Activated B cell treated with CpG ODN at 0.5 μM for 24 hours (primary cell): ENCODE data around the gene ADAMTS19. TPM values are rescaled to one million over a fixed set of nuclear protein-coding genes. Genes with fewer than 3 reads are reported as not detected.

Experiments
- ATAC-seq: fragments of 200-7000 bp; cut with Tn5 transposase; one replicate; pipeline ENCODE4 v1.10.0; 2021; ENCODE audit warnings: low read depth, mild to moderate bottlenecking, moderate library complexity
- CTCF ChIA-PET: fragments of 350-600 bp; sonication (Branson Sonifier 250); formaldehyde crosslinking; loops from one replicate; lab custom pipeline; 2021; ENCODE audit warnings: antibody characterized with exemption; lab: Charles Lee
- POLR2A ChIA-PET: fragments of 350-600 bp; sonication (Branson Sonifier 250); formaldehyde crosslinking; loops from one replicate; lab custom pipeline; 2021; ENCODE audit warnings: antibody characterized with exemption; lab: Charles Lee
- DNase-seq: peaks from one replicate; pipeline ENCODE4 v3.0.0; 2022
- H3K27ac Mint-ChIP-seq: one replicate; pipeline ENCODE4 v1.8.0; 2020; ENCODE audit warnings: mixed read lengths
- H3K27me3 Mint-ChIP-seq: one replicate; pipeline ENCODE4 v1.8.0; 2021; ENCODE audit warnings: mixed read lengths
- H3K36me3 Mint-ChIP-seq: one replicate; pipeline ENCODE4 v1.8.0; 2021; ENCODE audit warnings: low read depth, mixed read lengths
- H3K4me1 Mint-ChIP-seq: one replicate; pipeline ENCODE4 v1.8.0; 2021; ENCODE audit warnings: mixed read lengths
- H3K4me3 Mint-ChIP-seq: one replicate; pipeline ENCODE4 v1.8.0; 2020; ENCODE audit warnings: mild to moderate bottlenecking, mixed read lengths
- H3K9me3 Mint-ChIP-seq: one replicate; pipeline ENCODE4 v1.8.0; 2020; ENCODE audit warnings: mixed read lengths
- CTCF ChIP-seq: fragments of 200-600 bp; IDR thresholded peaks from one replicate; pipeline ENCODE4 v1.8.0; 2022; ENCODE audit warnings: antibody characterized with exemption, mild to moderate bottlenecking
- intact Hi-C: fragments of 100-400 bp; cut with micrococcal nuclease; formaldehyde crosslinking; loops from one replicate; pipeline ENCODE4 v1.15.1; 2024
- total RNA-seq: library from RNA; stranded (reverse); gene quantifications from 2 replicates; pipeline ENCODE4 v1.2.3, GENCODE V29; 2022

ADAMTS19 gene
- total RNA-seq, 1 donor from 2014 or later, result not detected

GRCh38 chr5:129461711-129462332 lies 1.7 kb downstream of the ADAMTS19 start:
- POLR2A ChIA-PET, result no interaction called here
- CTCF ChIA-PET, result no interaction called here
- Mint-ChIP-seq H3K4me1 (peaks cover 12% of the 10 kb centered on the region), H3K36me3 (no peaks in the 10 kb centered on the region), H3K27ac (no peak overlapping the region), H3K9me3 (no peaks in the 10 kb centered on the region), H3K27me3 (peaks cover 35% of the 10 kb centered on the region), H3K4me3 (peak overlapping the region; percentile 54)
- ATAC-seq (no peak), DNase-seq (no peak)
- TF ChIP-seq CTCF, result no peak
- intact Hi-C loops, result no loop called here

DNA sequence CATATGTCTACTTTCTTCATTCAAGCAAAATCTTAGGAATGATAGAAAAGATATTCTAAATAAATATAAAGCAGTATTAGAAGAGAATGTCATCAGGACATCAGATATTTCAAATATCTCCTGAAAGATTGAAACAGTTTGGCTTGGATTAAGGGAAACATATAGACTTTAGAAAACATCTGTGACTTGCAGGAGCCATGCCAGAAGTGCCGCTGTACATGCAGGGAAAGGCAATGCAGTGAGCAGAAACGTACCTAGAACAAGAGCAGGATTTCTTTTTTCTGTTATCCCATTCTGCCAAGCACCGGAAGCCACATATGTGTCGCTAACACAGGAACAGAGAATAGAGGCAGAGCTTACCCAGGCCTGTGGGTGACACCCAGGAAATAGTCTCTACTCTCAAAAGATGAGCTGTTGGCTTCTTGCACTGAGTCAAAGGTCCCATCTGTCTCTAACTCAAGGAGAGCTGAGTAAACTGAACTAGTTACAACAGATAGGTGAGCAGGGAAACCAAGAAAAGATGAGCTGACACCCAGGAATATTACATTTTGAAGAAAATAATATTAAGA lies 5.8 kb downstream of the ADAMTS19 start:
- Mint-ChIP-seq H3K4me1 (peaks cover 5% of the 10 kb centered on the region), H3K9me3 (no peaks in the 10 kb centered on the region), H3K27me3 (peaks cover 16% of the 10 kb centered on the region), H3K4me3 (no peak overlapping the region), H3K27ac (no peak overlapping the region), H3K36me3 (no peaks in the 10 kb centered on the region)
- TF ChIP-seq CTCF, result no peak
- intact Hi-C loops, result no loop called here
- ATAC-seq (no peak), DNase-seq (no peak)
- CTCF ChIA-PET, result no interaction called here
- POLR2A ChIA-PET, result no interaction called here

GRCh38 chr5:129474544-129474943 lies 14.4 kb downstream of the ADAMTS19 start:
- no peak overlapping the region for H3K4me3 Mint-ChIP-seq
- DNase-seq, result no peak

DNA sequence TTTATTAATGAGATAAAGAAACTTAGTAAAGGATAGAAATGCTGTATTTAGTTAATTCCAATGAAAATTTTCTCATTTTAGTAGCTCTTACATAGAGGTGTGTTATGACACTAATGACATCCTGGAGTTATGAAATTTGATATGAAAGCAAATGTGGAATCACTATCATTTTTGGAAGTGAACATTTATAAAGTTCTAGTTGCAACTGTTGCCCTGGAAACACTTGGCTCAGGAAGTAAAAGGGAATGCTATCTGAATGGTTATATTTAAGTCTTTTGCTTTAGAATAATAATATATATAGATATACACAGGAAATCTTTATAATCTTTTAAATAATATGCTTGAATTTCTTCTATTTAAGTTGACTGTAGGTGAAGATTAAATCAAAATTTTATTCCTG lies 16.7 kb downstream of the ADAMTS19 start:
- no peak for TF ChIP-seq CTCF
- POLR2A ChIA-PET, result no interaction called here
- CTCF ChIA-PET, result no interaction called here
- intact Hi-C loops, result no loop called here
- no peak for ATAC-seq
- Mint-ChIP-seq H3K36me3 (no peaks in the 10 kb centered on the region), H3K4me1 (no peaks in the 10 kb centered on the region), H3K27ac (no peak overlapping the region), H3K9me3 (no peaks in the 10 kb centered on the region), H3K27me3 (no peaks in the 10 kb centered on the region), H3K4me3 (no peak overlapping the region)
- no peak for DNase-seq

More at GRCh38 chr5:129474544-129474943, 14.4 kb downstream of the ADAMTS19 start:
- TF ChIP-seq CTCF, result no peak
- CTCF ChIA-PET, result no interaction called here
- Mint-ChIP-seq H3K36me3 (no peaks in the 10 kb centered on the region), H3K27ac (no peak overlapping the region), H3K9me3 (no peaks in the 10 kb centered on the region), H3K4me1 (no peaks in the 10 kb centered on the region), H3K27me3 (no peaks in the 10 kb centered on the region)
- POLR2A ChIA-PET, result no interaction called here
- ATAC-seq, result no peak
- intact Hi-C loops, result no loop called here

- Mint-ChIP-seq H3K9me3 (no peaks in the 10 kb centered on the region), H3K4me3 (no peak overlapping the region), H3K27me3 (no peaks in the 10 kb centered on the region), H3K36me3 (no peaks in the 10 kb centered on the region), H3K4me1 (no peaks in the 10 kb centered on the region), H3K27ac (no peak overlapping the region)
- POLR2A ChIA-PET, result no interaction called here
- CTCF ChIA-PET, result no interaction called here
- ATAC-seq (no peak), DNase-seq (no peak)
- TF ChIP-seq CTCF, result no peak
- intact Hi-C loops, result no loop called here
These were observed 17.4 kb downstream of the ADAMTS19 start for GRCh38 chr5:129477532-129477931.
